GM20000 (cell line): Measurements from ENCODE around the gene PCDHGC3.
"Not testable (repeated sequence)": the region's sequence is repeated elsewhere in the genome, so short reads cannot be mapped to it uniquely, and the experiment has no call there.

Experiments used
- DNase-seq: peaks from one replicate; pipeline ENCODE4 v3.0.0; 2012; ENCODE audit warnings: low spot score
- CTCF ChIP-seq: IDR thresholded peaks from 2 replicates; pipeline ENCODE4 v1.5.1; 2012; ENCODE audit warnings: mild to moderate bottlenecking, control low read depth; ENCODE audit errors: extremely low read depth, missing control alignments

Gene PCDHGC3

GRCh38 chr5:141475625-141476131 lies at the start of gene PCDHGC3:
TSS of gene PCDHGC3 (plus strand) at chr5:141475966. CDS start at chr5:141476117, 151 bp downstream.
- TF ChIP-seq CTCF, result peak; percentile 62
- DNase-seq, result peak; percentile 86

GRCh38 chr5:141427783-141428426 lies 47.9 kb upstream of the PCDHGC3 start:
- DNase-seq, result no peak
- TF ChIP-seq CTCF, result no peak

GRCh38 chr5:141430332-141431113 lies 45.2 kb upstream of the PCDHGC3 start, which contains the start of gene PCDHGA12:
TSS of gene PCDHGA12 (plus strand) at chr5:141430507. CDS start at chr5:141430760, 253 bp downstream.
- peak; percentile 50 for TF ChIP-seq CTCF
- DNase-seq, result peak; percentile 89

- DNase-seq, result peak; percentile 62
- TF ChIP-seq CTCF, result no peak
Measured at GRCh38 chr5:141431286-141431685, 44.5 kb upstream of the PCDHGC3 start.

- not testable (repeated sequence) for DNase-seq
Measured at GRCh38 chr5:141432308-141432707, 43.5 kb upstream of the PCDHGC3 start.

- not testable (repeated sequence) for DNase-seq
Measured at GRCh38 chr5:141432726-141433125, 43.0 kb upstream of the PCDHGC3 start.

GRCh38 chr5:141434006-141434405 lies 41.8 kb upstream of the PCDHGC3 start:
- no peak for TF ChIP-seq CTCF
- DNase-seq, result no peak

GRCh38 chr5:141437221-141437620 lies 38.5 kb upstream of the PCDHGC3 start:
- no peak for DNase-seq
- no peak for TF ChIP-seq CTCF
